GM12874 (cell line): ENCODE results near the gene CREB5.

ENCODE experiments used
- TF ChIP-seq, protein P1 (sequence below): IDR thresholded peaks from 2 replicates; pipeline ENCODE4 v1.5.1; 2011; ENCODE audit warnings: low read depth, mild to moderate bottlenecking, control low read depth, low read length, moderate library complexity; ENCODE audit not compliant: insufficient read depth

Gene CREB5

DNA sequence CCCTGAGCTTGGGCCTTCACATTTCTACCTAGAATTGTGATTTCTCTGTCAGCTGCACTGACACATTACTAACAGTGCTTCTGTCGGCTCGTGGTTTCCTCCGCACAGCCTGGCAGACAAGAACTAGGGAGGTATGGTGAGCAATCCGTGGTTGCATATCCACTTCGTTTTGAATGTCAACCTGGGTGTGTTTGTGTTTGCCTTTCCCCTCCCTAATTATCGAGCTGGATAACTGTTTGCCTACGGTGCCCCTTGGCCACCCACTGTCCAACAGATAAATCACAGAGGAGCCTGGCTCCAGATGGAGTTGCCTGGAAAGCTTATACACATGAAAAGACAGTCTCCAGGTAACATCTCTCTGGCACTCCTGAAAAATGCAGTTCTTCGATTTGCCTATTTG is 317.0 kb downstream of the CREB5 start:
- TF ChIP-seq, protein P1, sequence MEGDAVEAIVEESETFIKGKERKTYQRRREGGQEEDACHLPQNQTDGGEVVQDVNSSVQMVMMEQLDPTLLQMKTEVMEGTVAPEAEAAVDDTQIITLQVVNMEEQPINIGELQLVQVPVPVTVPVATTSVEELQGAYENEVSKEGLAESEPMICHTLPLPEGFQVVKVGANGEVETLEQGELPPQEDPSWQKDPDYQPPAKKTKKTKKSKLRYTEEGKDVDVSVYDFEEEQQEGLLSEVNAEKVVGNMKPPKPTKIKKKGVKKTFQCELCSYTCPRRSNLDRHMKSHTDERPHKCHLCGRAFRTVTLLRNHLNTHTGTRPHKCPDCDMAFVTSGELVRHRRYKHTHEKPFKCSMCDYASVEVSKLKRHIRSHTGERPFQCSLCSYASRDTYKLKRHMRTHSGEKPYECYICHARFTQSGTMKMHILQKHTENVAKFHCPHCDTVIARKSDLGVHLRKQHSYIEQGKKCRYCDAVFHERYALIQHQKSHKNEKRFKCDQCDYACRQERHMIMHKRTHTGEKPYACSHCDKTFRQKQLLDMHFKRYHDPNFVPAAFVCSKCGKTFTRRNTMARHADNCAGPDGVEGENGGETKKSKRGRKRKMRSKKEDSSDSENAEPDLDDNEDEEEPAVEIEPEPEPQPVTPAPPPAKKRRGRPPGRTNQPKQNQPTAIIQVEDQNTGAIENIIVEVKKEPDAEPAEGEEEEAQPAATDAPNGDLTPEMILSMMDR, result no peak

- TF ChIP-seq, protein P1, result no peak
These were observed 317.4 kb downstream of the CREB5 start for GRCh38 chr7:28729727-28730126.

GRCh38 chr7:28731092-28731658 is 318.9 kb downstream of the CREB5 start:
- TF ChIP-seq, protein P1, result no peak

- TF ChIP-seq, protein P1, result no peak
These were observed 320.0 kb downstream of the CREB5 start for GRCh38 chr7:28732071-28732869.

DNA sequence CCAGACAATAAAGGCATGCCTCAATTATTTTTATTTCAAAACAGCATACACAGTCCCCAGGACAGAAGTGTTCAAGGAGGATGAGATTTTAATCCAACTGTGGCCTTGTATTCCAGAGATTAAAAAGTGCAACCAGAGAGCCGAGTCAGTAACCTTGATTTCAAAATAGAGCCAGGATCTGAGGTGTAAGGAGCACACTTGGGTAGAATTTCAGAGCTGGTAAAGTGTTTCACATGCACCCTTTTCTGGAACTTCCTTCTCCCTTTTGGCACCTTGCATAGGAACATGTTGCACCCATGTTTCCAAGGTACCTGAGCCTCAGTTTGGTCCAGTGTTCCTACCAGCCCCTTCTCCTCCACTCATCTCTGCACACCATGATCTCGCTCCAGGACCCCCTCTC is 320.7 kb downstream of the CREB5 start:
- TF ChIP-seq, protein P1, result no peak

- TF ChIP-seq, protein P1, result no peak
These were observed 326.1 kb downstream of the CREB5 start for GRCh38 chr7:28738412-28738811.

DNA sequence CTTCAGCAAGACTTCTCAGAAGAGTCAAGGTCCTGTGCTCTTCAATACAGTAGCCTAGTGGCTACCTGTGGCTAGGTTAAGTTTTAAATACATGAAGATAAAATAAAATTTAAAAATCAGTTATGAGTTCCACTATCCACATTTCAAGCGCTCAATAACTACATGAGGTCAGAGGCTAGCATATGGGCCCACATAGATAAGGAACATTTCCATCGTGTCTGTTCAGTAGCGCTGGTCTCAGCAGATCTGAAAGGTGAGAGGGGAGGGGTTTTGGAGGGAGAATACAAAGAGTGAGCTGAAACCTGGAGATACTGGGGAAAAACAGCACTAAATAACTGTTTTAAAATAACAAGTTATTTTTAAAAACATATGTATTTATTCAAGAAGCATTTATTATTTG is 326.8 kb downstream of the CREB5 start:
- TF ChIP-seq, protein P1, result no peak
